HCT116 (cell line): ENCODE measurements around the gene DTNB. TPM values are rescaled to one million over a fixed set of nuclear protein-coding genes. Genes with fewer than 3 reads are reported as not detected.

Source experiments
- ATAC-seq: fragments of 200-7000 bp; cut with Tn5 transposase; 2 replicates; pipeline ENCODE4 v1.9.1; 2020; ENCODE audit warnings: mild to moderate bottlenecking, moderate library complexity
- BruUV-seq: library from RNA; stranded (reverse); fragments of 400-500 nt; replicated peaks from 2 replicates; lab custom pipeline; 2021; lab: Mats Ljungman, UMichigan
- CTCF ChIA-PET: fragments of 300-600 bp; sonication (Branson Sonifier 250); formaldehyde crosslinking; loops from one replicate; lab custom pipeline; 2021; ENCODE audit warnings: antibody characterized with exemption; lab: Charles Lee
- POLR2A ChIA-PET: fragments of 300-600, 350-600 bp; sonication (Branson Sonifier 250); formaldehyde crosslinking; loops from one replicate; lab custom pipeline; 2021; ENCODE audit warnings: antibody characterized with exemption; lab: Charles Lee
- RAD21 ChIA-PET, 2 experiments: fragments of 300-600 bp; sonication (Branson Sonifier 250); formaldehyde crosslinking; loops; one replicate each; lab custom pipeline; 2023; ENCODE audit warnings: low total read pairs in 2 of 2; ENCODE audit not compliant: uncharacterized antibody in 2 of 2, unreplicated experiment in 2 of 2, low non-redundant PET in 1 of 2; lab: Charles Lee
- DNase-seq: peaks from one replicate; pipeline ENCODE4 v3.0.0-alpha.2; 2010; ENCODE audit warnings: low read depth, low spot score
- H2AFZ ChIP-seq: fragments of 200-600 bp; shearing (Covaris generic), sonication (generic); 2 replicates; pipeline ENCODE4 v1.6.1; 2017; ENCODE audit warnings: low read depth, mixed run types, mixed read lengths, antibody characterized with exemption, low read length; ENCODE audit not compliant: poor library complexity, severe bottlenecking
- H3K27ac ChIP-seq: 2 replicates; pipeline ENCODE4 v1.5.1; 2012; ENCODE audit warnings: low read depth, low read length
- H3K27me3 ChIP-seq: fragments of 200-600 bp; sonication (generic); 2 replicates; pipeline ENCODE4 v1.6.1; 2016; ENCODE audit warnings: mixed run types, low read length, mixed read lengths; ENCODE audit not compliant: insufficient read depth
- H3K36me3 ChIP-seq, 2 experiments: fragments of 200-500 bp in 1 of 2; fragments of 200-600 bp in 1 of 2; sonication (Bioruptor generic) in 1 of 2; sonication (generic) in 1 of 2; 2 replicates each; pipeline versions ENCODE4 v1.5.1 to v1.6.1; 2014 to 2016; ENCODE audit warnings: low read length in 2 of 2, inconsistent platforms in 1 of 2, mixed read lengths in 1 of 2, mixed run types in 1 of 2; ENCODE audit not compliant: insufficient read depth in 2 of 2, control insufficient read depth in 1 of 2
- H3K4me1 ChIP-seq, 2 experiments: fragments of 200-600 bp in 1 of 2; sonication (generic) in 1 of 2; 2 replicates each; pipeline versions ENCODE4 v1.5.1 to v1.6.1; 2012 to 2017; ENCODE audit warnings: low read length in 2 of 2, inconsistent platforms in 1 of 2, mild to moderate bottlenecking in 1 of 2, mixed read lengths in 1 of 2, mixed run types in 1 of 2, moderate library complexity in 1 of 2; ENCODE audit not compliant: insufficient read depth in 2 of 2, control insufficient read depth in 1 of 2
- H3K4me2 ChIP-seq: fragments of 200-600 bp; sonication (generic); 2 replicates; pipeline ENCODE4 v1.6.1; 2017; ENCODE audit warnings: mixed run types, low read length, mixed read lengths
- H3K4me3 ChIP-seq, 2 experiments: fragments of 200-600 bp in 1 of 2; sonication (generic) in 1 of 2; replicated peaks in 1 of 2; 2 replicates each; pipeline ENCODE4 v1.5.1; 2011 to 2016; ENCODE audit warnings: low read length in 2 of 2, control low read depth in 1 of 2, low read depth in 1 of 2, mild to moderate bottlenecking in 1 of 2, mixed read lengths in 1 of 2, mixed run types in 1 of 2
- H3K79me2 ChIP-seq: fragments of 200-600 bp; sonication (generic); 2 replicates; pipeline ENCODE4 v1.6.1; 2017; ENCODE audit warnings: mild to moderate bottlenecking, mixed run types, low read length, moderate library complexity, mixed read lengths; ENCODE audit not compliant: insufficient read depth
- H3K9ac ChIP-seq: fragments of 200-600 bp; sonication (generic); 2 replicates; pipeline ENCODE4 v1.6.1; 2016; ENCODE audit warnings: low read length, mixed read lengths
- H3K9me2 ChIP-seq: fragments of 200-600 bp; sonication (generic), shearing (Covaris generic); 2 replicates; pipeline ENCODE4 v1.6.1; 2017; ENCODE audit warnings: mixed run types, mild to moderate bottlenecking, moderate library complexity; ENCODE audit not compliant: insufficient read depth
- H3K9me3 ChIP-seq, 2 experiments: fragments of 200-500 bp in 1 of 2; fragments of 200-600 bp in 1 of 2; sonication (Bioruptor generic) in 1 of 2; sonication (generic) in 1 of 2; 2 replicates each; pipeline ENCODE4 v1.6.1; 2014 to 2017; ENCODE audit warnings: low read length in 2 of 2, mixed read lengths in 2 of 2, inconsistent platforms in 1 of 2, low read depth in 1 of 2, mild to moderate bottlenecking in 1 of 2, mixed run types in 1 of 2, moderate library complexity in 1 of 2; ENCODE audit not compliant: control insufficient read depth in 1 of 2, insufficient read depth in 1 of 2
- H4K20me1 ChIP-seq: fragments of 200-600 bp; sonication (generic), shearing (Covaris generic); 2 replicates; pipeline ENCODE4 v1.6.1; 2017; ENCODE audit warnings: mixed run types, mild to moderate bottlenecking, moderate library complexity; ENCODE audit not compliant: insufficient read depth
- CBX3 ChIP-seq: IDR thresholded peaks from 2 replicates; pipeline ENCODE4 v1.6.1; 2012; ENCODE audit warnings: low read depth
- CTCF ChIP-seq, 3 experiments: fragments of 200-600 bp in 1 of 3; sonication (generic) in 1 of 3; IDR thresholded peaks in 2 of 3; conservative IDR thresholded peaks in 1 of 3; 2 replicates each; pipeline ENCODE4 v1.5.1; 2012 to 2017; ENCODE audit warnings: low read depth in 2 of 3, low read length in 2 of 3, antibody characterized with exemption in 1 of 3, borderline replicate concordance in 1 of 3, control low read depth in 1 of 3, mild to moderate bottlenecking in 1 of 3, mixed read lengths in 1 of 3, mixed run types in 1 of 3, moderate library complexity in 1 of 3; ENCODE audit not compliant: insufficient read depth in 1 of 3
- EZH2 ChIP-seq: fragments of 200-600 bp; sonication (generic); IDR thresholded peaks from 2 replicates; pipeline ENCODE4 v1.6.1; 2017; ENCODE audit warnings: antibody characterized with exemption, mixed run types
- FOSL1 ChIP-seq: IDR thresholded peaks from 2 replicates; pipeline ENCODE4 v1.6.1; 2012; ENCODE audit warnings: low read depth
- JUND ChIP-seq: IDR thresholded peaks from 2 replicates; pipeline ENCODE4 v1.6.1; 2012
- POLR2A ChIP-seq: IDR thresholded peaks from 2 replicates; pipeline ENCODE4 v1.7.0; 2011; ENCODE audit warnings: borderline replicate concordance; ENCODE audit not compliant: insufficient read depth, insufficient read length; ENCODE audit errors: extremely low read depth
- RAD21 ChIP-seq: IDR thresholded peaks from 2 replicates; pipeline ENCODE4 v1.6.1; 2012; ENCODE audit warnings: low read depth, mild to moderate bottlenecking
- SP1 ChIP-seq: IDR thresholded peaks from 2 replicates; pipeline ENCODE4 v1.6.1; 2012; ENCODE audit warnings: low read depth
- SRF ChIP-seq: IDR thresholded peaks from 2 replicates; pipeline ENCODE4 v1.6.1; 2012; ENCODE audit warnings: low read depth
- intact Hi-C: fragments of 100-400 bp; cut with micrococcal nuclease; formaldehyde crosslinking; loops from 2 replicates; pipeline ENCODE4 v1.10.0; 2022
- total RNA-seq: library from RNA; stranded (reverse); gene quantifications from one replicate; pipeline ENCODE4 v1.2.1, GENCODE V29; 2021; ENCODE audit not compliant: unreplicated experiment

DTNB gene
- total RNA-seq, 1 experiment from 2014 or later: 30.2 TPM

- no peak for TF ChIP-seq CTCF (IDR thresholded peaks at IDR 0.05 in 2 of 3, conservative IDR thresholded peaks at IDR 0.05 in 1 of 3; ENCODE audit: borderline replicate concordance in 1 of 3, insufficient read depth in 1 of 3, low read depth in 2 of 3, low read length in 2 of 3)
- no peak for TF ChIP-seq SP1
- no peak for TF ChIP-seq SRF
- no peak for TF ChIP-seq CBX3
These were observed 247.1 kb downstream of the DTNB start (continued) for GRCh38 chr2:25426326-25426725.

GRCh38 chr2:25424426-25425028, 248.8 kb downstream of the DTNB start:
- H3K27me3 ChIP-seq: no peaks in the 10 kb centered on the region
- POLR2A ChIA-PET: no interaction called here
- no peak overlapping the region for H3K4me3 ChIP-seq
- DNase-seq: no peak
- H2AFZ ChIP-seq: no peak overlapping the region
- H3K9ac ChIP-seq: no peak overlapping the region
- no peaks in the 10 kb centered on the region for H3K4me1 ChIP-seq
- no peak for TF ChIP-seq EZH2
- no peak for TF ChIP-seq JUND
- no peak for TF ChIP-seq FOSL1
- TF ChIP-seq RAD21: no peak
- TF ChIP-seq POLR2A: no peak
- intact Hi-C loops: no loop called here
- RAD21 ChIA-PET: no interaction called here
- H3K4me2 ChIP-seq: no peak overlapping the region
- no peak overlapping the region for H3K27ac ChIP-seq
- ATAC-seq: no peak
- BruUV-seq: no TSS peak
- no peaks in the 10 kb centered on the region for H3K79me2 ChIP-seq
- CTCF ChIA-PET: no interaction called here
- H4K20me1 ChIP-seq: no peaks in the 10 kb centered on the region
- no peaks in the 10 kb centered on the region for H3K36me3 ChIP-seq
- no peaks in the 10 kb centered on the region for H3K9me3 ChIP-seq
- no peaks in the 10 kb centered on the region for H3K9me2 ChIP-seq
